GM12891 (cell line): ENCODE data around the gene PSPH.

Experiments
- POLR2A ChIP-seq: IDR thresholded peaks from 2 replicates; pipeline ENCODE4 v1.6.1; 2011; ENCODE audit warnings: low read depth, low read length, control low read depth
- POLR2AphosphoS5 ChIP-seq: IDR thresholded peaks from 2 replicates; pipeline ENCODE4 v1.6.1; 2011; ENCODE audit warnings: low read depth, low read length, control low read depth
- SPI1 ChIP-seq: IDR thresholded peaks from 2 replicates; pipeline ENCODE4 v1.6.1; 2011; ENCODE audit warnings: low read depth, low read length, control low read depth
- TAF1 ChIP-seq: IDR thresholded peaks from 2 replicates; pipeline ENCODE4 v1.6.1; 2011; ENCODE audit warnings: low read depth, low read length, control low read depth

DNA sequence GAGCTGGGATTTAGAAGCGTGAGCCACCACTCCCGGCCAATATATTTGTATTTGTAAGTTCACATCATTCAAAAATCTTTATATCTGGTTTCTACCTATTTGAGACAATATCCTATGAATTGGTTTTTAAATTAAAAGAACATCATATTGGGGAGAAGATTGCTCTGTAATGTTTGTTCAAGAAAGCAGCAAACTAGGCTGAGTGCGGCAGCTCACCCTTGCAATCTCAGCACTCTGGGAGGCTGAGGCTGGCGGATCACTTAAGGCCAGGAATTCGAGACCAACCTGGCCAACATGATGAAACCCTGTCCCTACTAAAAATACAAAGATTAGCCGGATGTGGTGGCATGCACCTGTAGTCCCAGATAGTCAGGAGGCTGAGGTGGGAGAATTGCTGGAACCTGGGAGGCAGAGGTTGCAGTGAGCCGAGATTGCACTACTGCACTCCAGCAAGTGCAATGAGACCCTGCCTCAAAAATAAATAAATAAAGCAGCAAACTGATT lies 77.4 kb downstream of the PSPH start:
- TF ChIP-seq POLR2A, result no peak
- TF ChIP-seq POLR2AphosphoS5, result no peak
- no peak for TF ChIP-seq SPI1
- no peak for TF ChIP-seq TAF1
